ENCODE measurements around the gene VWA3B. TPM values are rescaled to one million over a fixed set of nuclear protein-coding genes. Genes with fewer than 3 reads are reported as not detected.
A peak's percentile ranks its signal among the peaks of the same experiment; 100 is the strongest.

The VWA3B gene
- total and polyA plus RNA-seq, 2 experiments from 2014 or later = 0.80 TPM; not detected in 1

- no peak for TF ChIP-seq EZH2phosphoT487 (IDR thresholded peaks at IDR 0.05; ENCODE audit: low read depth, severe bottlenecking, unreplicated experiment)
- TF ChIP-seq EZH2 (IDR thresholded peaks at IDR 0.05; ENCODE audit: borderline replicate concordance) = no peak
- DNase-seq (ENCODE audit: low spot score) = no peak
- Histone ChIP-seq H2AFZ (no peak overlapping the region), H3K9me2 (replicated peaks; ENCODE audit: insufficient read depth) (no peaks in the 10 kb centered on the region), H3K4me3 (no peak overlapping the region), H3K27ac (no peak overlapping the region), H3K4me2 (no peak overlapping the region), H3K79me2 (no peaks in the 10 kb centered on the region), H4K20me1 (ENCODE audit: insufficient read depth, poor library complexity, severe bottlenecking) (no peaks in the 10 kb centered on the region), H3K9me3 (ENCODE audit: low read depth) (no peaks in the 10 kb centered on the region), H3K36me3 (replicated peaks; ENCODE audit: insufficient read depth, low read depth) (no peaks in the 10 kb centered on the region), H3K27me3 (no peaks in the 10 kb centered on the region), H3K4me1 (ENCODE audit: insufficient read depth) (no peaks in the 10 kb centered on the region)
- WGBS (ENCODE audit: low lambda C conversion rate, missing lambda C conversion rate) = 89% methylated on average over 7 of the region's 7 CpGs
These were observed 69.3 kb downstream of the VWA3B start for GRCh38 chr2:98156304-98156703.

DNA sequence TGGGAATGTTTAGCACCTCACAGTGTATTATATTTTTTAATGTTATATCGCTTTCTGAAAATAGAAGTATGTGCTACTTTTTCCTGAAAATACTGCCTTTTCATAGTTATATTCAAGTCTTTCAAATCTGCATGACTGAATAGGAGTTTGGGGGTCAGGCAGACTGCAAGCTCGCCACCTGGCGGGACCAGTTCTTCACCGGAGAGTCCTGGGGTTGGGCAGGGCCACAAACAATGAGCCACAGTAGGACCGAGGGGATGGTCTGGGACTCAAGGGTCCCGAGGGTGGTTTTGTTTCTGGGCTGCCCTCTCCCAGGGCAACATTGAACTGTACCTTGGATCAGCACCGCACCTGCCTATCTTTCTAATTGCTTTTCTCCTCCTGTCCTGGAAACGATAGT is 70.6 kb downstream of the VWA3B start:
- 63% methylated on average over 8 of the region's 8 CpGs for WGBS (ENCODE audit: low lambda C conversion rate, missing lambda C conversion rate)
- H4K20me1 ChIP-seq (ENCODE audit: insufficient read depth, poor library complexity, severe bottlenecking) = no peaks in the 10 kb centered on the region
- H3K4me1 ChIP-seq (ENCODE audit: insufficient read depth) = no peaks in the 10 kb centered on the region
- no peak overlapping the region for H3K4me3 ChIP-seq
- no peak overlapping the region for H3K4me2 ChIP-seq
- no peak overlapping the region for H3K27ac ChIP-seq
- H2AFZ ChIP-seq = no peak overlapping the region
- H3K36me3 ChIP-seq (replicated peaks; ENCODE audit: insufficient read depth, low read depth) = no peaks in the 10 kb centered on the region
- no peak for DNase-seq (ENCODE audit: low spot score)
- H3K9me2 ChIP-seq (replicated peaks; ENCODE audit: insufficient read depth) = no peaks in the 10 kb centered on the region
- H3K27me3 ChIP-seq = no peaks in the 10 kb centered on the region
- TF ChIP-seq EZH2phosphoT487 (IDR thresholded peaks at IDR 0.05; ENCODE audit: low read depth, severe bottlenecking, unreplicated experiment) (no peak), EZH2 (IDR thresholded peaks at IDR 0.05; ENCODE audit: borderline replicate concordance) (no peak), CTCF (IDR thresholded peaks at IDR 0.05; ENCODE audit: poor library complexity) (peak; percentile 20)
- no peaks in the 10 kb centered on the region for H3K79me2 ChIP-seq
- no peaks in the 10 kb centered on the region for H3K9me3 ChIP-seq (ENCODE audit: low read depth)

DNA sequence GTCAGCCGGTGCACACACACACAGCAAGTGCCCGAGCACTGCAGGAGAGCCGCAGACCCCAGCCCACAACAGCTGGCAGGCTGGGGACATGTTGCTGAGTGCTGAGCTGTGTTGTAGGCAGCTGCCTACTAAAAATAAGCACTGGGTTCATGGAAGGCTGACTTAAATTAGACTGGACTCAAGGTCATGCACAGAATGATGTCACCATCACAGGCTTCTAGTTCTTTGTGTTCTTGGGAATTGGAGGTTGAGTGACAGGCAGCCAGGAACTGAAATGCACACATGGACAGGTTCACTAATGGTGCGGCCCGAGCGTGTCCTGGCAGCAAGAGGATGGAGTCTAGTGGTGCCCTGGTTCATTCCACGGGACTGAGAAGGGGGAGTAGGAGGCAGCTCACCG is 71.3 kb downstream of the VWA3B start:
- Histone ChIP-seq H3K9me2 (replicated peaks; ENCODE audit: insufficient read depth) (no peaks in the 10 kb centered on the region), H3K36me3 (replicated peaks; ENCODE audit: insufficient read depth, low read depth) (no peaks in the 10 kb centered on the region), H3K9me3 (ENCODE audit: low read depth) (no peaks in the 10 kb centered on the region), H3K27ac (no peak overlapping the region), H2AFZ (no peak overlapping the region), H3K4me2 (no peak overlapping the region), H3K4me3 (no peak overlapping the region), H4K20me1 (ENCODE audit: insufficient read depth, poor library complexity, severe bottlenecking) (no peaks in the 10 kb centered on the region), H3K79me2 (no peaks in the 10 kb centered on the region), H3K27me3 (no peaks in the 10 kb centered on the region), H3K4me1 (ENCODE audit: insufficient read depth) (no peaks in the 10 kb centered on the region)
- 96% methylated on average over 8 of the region's 8 CpGs for WGBS (ENCODE audit: low lambda C conversion rate, missing lambda C conversion rate)
- DNase-seq (ENCODE audit: low spot score) = no peak
- no peak for TF ChIP-seq EZH2phosphoT487 (IDR thresholded peaks at IDR 0.05; ENCODE audit: low read depth, severe bottlenecking, unreplicated experiment)
- TF ChIP-seq CTCF (IDR thresholded peaks at IDR 0.05; ENCODE audit: poor library complexity) = no peak
- no peak for TF ChIP-seq EZH2 (IDR thresholded peaks at IDR 0.05; ENCODE audit: borderline replicate concordance)

DNA sequence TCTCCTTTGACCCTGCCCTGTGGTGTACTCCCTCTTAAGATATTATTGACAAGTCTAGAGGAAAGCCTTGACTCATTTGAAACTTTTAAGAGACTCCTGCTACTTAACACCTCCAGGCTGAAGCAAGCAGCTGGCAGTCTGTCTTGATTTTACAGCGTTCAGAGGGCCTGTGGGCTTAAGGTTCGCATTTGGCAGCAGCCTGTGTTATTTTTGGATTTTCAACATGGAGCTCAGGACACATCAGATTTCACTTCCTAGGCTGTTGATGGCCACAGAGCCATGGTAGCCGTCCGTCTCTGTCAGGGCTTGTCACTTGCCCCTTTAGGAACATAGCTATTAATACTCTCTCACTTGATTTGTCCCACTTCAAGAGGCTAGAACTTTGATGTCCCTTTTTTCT is 73.6 kb downstream of the VWA3B start:
- no peak for TF ChIP-seq EZH2 (IDR thresholded peaks at IDR 0.05; ENCODE audit: borderline replicate concordance)
- TF ChIP-seq EZH2phosphoT487 (IDR thresholded peaks at IDR 0.05; ENCODE audit: low read depth, severe bottlenecking, unreplicated experiment) = no peak
- no peak for TF ChIP-seq CTCF (IDR thresholded peaks at IDR 0.05; ENCODE audit: poor library complexity)
- Histone ChIP-seq H3K27me3 (no peaks in the 10 kb centered on the region), H3K4me2 (peak overlapping the region; percentile 32), H3K4me1 (ENCODE audit: insufficient read depth) (no peaks in the 10 kb centered on the region), H3K9me3 (ENCODE audit: low read depth) (no peaks in the 10 kb centered on the region), H3K36me3 (replicated peaks; ENCODE audit: insufficient read depth, low read depth) (no peaks in the 10 kb centered on the region), H3K4me3 (no peak overlapping the region), H3K79me2 (no peaks in the 10 kb centered on the region), H4K20me1 (ENCODE audit: insufficient read depth, poor library complexity, severe bottlenecking) (no peaks in the 10 kb centered on the region), H2AFZ (no peak overlapping the region), H3K9me2 (replicated peaks; ENCODE audit: insufficient read depth) (no peaks in the 10 kb centered on the region), H3K27ac (no peak overlapping the region)
- 55% methylated on average over 4 of the region's 4 CpGs for WGBS (ENCODE audit: low lambda C conversion rate, missing lambda C conversion rate)
- DNase-seq (ENCODE audit: low spot score) = no peak
